Trophoblast cell (in vitro differentiated cells and primary cell): ENCODE results near the gene DIS3L2.
"Not testable (repeated sequence)": the region's sequence is repeated elsewhere in the genome, so short reads cannot be mapped to it uniquely, and the experiment has no call there.

Experiments
- DNase-seq, 2 donors: peaks; one replicate each; pipeline ENCODE4 v3.0.0-alpha.2; 2016
- H2AFZ ChIP-seq: 2 replicates; pipeline ENCODE4 v1.6.1; 2013; ENCODE audit warnings: low read length, moderate library complexity, mild to moderate bottlenecking; ENCODE audit not compliant: insufficient read depth, poor library complexity
- H2AK5ac ChIP-seq: 2 replicates; pipeline ENCODE4 v1.6.1; 2013; ENCODE audit warnings: mild to moderate bottlenecking, low read length
- H2BK120ac ChIP-seq: 2 replicates; pipeline ENCODE4 v1.6.1; 2013; ENCODE audit warnings: low read length, mild to moderate bottlenecking, moderate library complexity; ENCODE audit not compliant: insufficient read depth, poor library complexity
- H2BK12ac ChIP-seq: 2 replicates; pipeline ENCODE4 v1.6.1; 2013; ENCODE audit warnings: mild to moderate bottlenecking, low read length, moderate library complexity
- H2BK5ac ChIP-seq: 2 replicates; pipeline ENCODE4 v1.6.1; 2013; ENCODE audit warnings: low read length, low read depth, moderate library complexity, mild to moderate bottlenecking; ENCODE audit not compliant: poor library complexity
- H3K14ac ChIP-seq: 2 replicates; pipeline ENCODE4 v1.6.1; 2013; ENCODE audit warnings: mild to moderate bottlenecking, low read length
- H3K18ac ChIP-seq: 2 replicates; pipeline ENCODE4 v1.6.1; 2013; ENCODE audit warnings: mild to moderate bottlenecking, low read length
- H3K23ac ChIP-seq: 2 replicates; pipeline ENCODE4 v1.6.1; 2013; ENCODE audit warnings: low read length
- H3K27ac ChIP-seq: 2 replicates; pipeline ENCODE4 v1.5.1; 2013; ENCODE audit warnings: low read depth, mild to moderate bottlenecking, inconsistent platforms, low read length, moderate library complexity
- H3K27me3 ChIP-seq: 2 replicates; pipeline ENCODE4 v1.6.1; 2013; ENCODE audit warnings: inconsistent platforms, mild to moderate bottlenecking, low read length, moderate library complexity; ENCODE audit not compliant: insufficient read depth
- H3K36me3 ChIP-seq, 2 experiments: 1 replicate in 1 of 2; 2 replicates in 1 of 2; pipeline ENCODE4 v1.6.1; 2013; ENCODE audit warnings: low read length in 2 of 2, mild to moderate bottlenecking in 2 of 2, moderate library complexity in 1 of 2; ENCODE audit not compliant: insufficient read depth in 2 of 2, control insufficient read depth in 1 of 2
- H3K4ac ChIP-seq: 2 replicates; pipeline ENCODE4 v1.6.1; 2013; ENCODE audit warnings: low read depth, mild to moderate bottlenecking, low read length, moderate library complexity
- H3K4me1 ChIP-seq, 2 experiments: 1 replicate in 1 of 2; 2 replicates in 1 of 2; pipeline ENCODE4 v1.6.1; 2013; ENCODE audit warnings: low read length in 2 of 2, mild to moderate bottlenecking in 2 of 2, moderate library complexity in 1 of 2; ENCODE audit not compliant: insufficient read depth in 2 of 2, control insufficient read depth in 1 of 2
- H3K4me2 ChIP-seq: 2 replicates; pipeline ENCODE4 v1.6.1; 2013; ENCODE audit warnings: inconsistent platforms, mild to moderate bottlenecking, low read length, moderate library complexity
- H3K4me3 ChIP-seq: 2 replicates; pipeline ENCODE4 v1.5.1; 2013; ENCODE audit warnings: mild to moderate bottlenecking, low read depth, low read length, inconsistent platforms
- H3K79me1 ChIP-seq: one replicate; pipeline ENCODE4 v1.6.1; 2013; ENCODE audit warnings: low read length
- H3K79me2 ChIP-seq: 2 replicates; pipeline ENCODE4 v1.6.1; 2013; ENCODE audit warnings: low read length, mild to moderate bottlenecking; ENCODE audit not compliant: control insufficient read depth, insufficient read depth, poor library complexity
- H3K9ac ChIP-seq: 2 replicates; pipeline ENCODE4 v1.6.1; 2013; ENCODE audit warnings: mild to moderate bottlenecking, low read length
- H3K9me3 ChIP-seq: 2 replicates; pipeline ENCODE4 v1.6.1; 2013; ENCODE audit warnings: low read depth, mild to moderate bottlenecking, control low read depth, inconsistent platforms, low read length; ENCODE audit not compliant: insufficient read depth
- H4K12ac ChIP-seq: 2 replicates; pipeline ENCODE4 v1.6.1; 2013; ENCODE audit warnings: low read depth, mild to moderate bottlenecking, low read length, moderate library complexity
- H4K8ac ChIP-seq: 2 replicates; pipeline ENCODE4 v1.6.1; 2013; ENCODE audit warnings: low read depth, mild to moderate bottlenecking, low read length, moderate library complexity
- H4K91ac ChIP-seq: one replicate; pipeline ENCODE4 v1.6.1; 2013; ENCODE audit warnings: low read depth, mild to moderate bottlenecking, low read length, moderate library complexity
- WGBS: extraction: QIAGEN DNeasy Blood & Tissue Kit; methylation state at CpG from one replicate; pipeline ENCODE4 v1.1.7; 2013; ENCODE audit warnings: missing lambda C conversion rate; ENCODE audit not compliant: insufficient read length, insufficient coverage; ENCODE audit errors: extremely low coverage; 5-methylcytosine and 5-hydroxymethylcytosine counted together

DIS3L2 gene

DNA sequence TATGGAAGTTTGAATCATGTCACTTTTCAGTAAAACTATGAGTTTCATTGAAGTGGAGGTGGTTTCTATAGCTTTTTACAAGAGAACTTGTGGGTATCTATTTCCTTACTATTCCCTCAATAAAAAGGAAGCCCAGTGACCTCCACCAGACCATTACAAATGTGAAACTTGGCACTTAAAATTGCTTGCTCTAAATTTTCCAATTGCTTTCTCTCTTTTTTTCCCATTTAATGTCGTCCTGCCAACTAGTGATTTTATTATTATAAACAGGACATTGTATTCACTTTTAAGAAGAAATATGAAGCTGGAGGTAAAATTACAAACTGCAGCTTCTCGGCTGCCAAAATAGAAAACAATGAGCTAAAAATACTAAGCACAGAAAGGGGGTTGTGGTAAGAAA is 208.9 kb downstream of the DIS3L2 start:
- no peaks in the 10 kb centered on the region for H3K36me3 ChIP-seq
- no peak overlapping the region for H4K8ac ChIP-seq
- H2BK12ac ChIP-seq = no peak overlapping the region
- H4K91ac ChIP-seq = no peak overlapping the region
- H3K27ac ChIP-seq = no peak overlapping the region
- H3K79me2 ChIP-seq = no peaks in the 10 kb centered on the region
- no peak overlapping the region for H2AK5ac ChIP-seq
- no peak overlapping the region for H2BK120ac ChIP-seq
- H3K18ac ChIP-seq = no peak overlapping the region
- H2BK5ac ChIP-seq = no peak overlapping the region
- no peak overlapping the region for H2AFZ ChIP-seq
- no CpG with 5 or more reads among the region's 2 CpGs for WGBS
- no peak for DNase-seq
- no peak overlapping the region for H3K14ac ChIP-seq
- H3K79me1 ChIP-seq = no peaks in the 10 kb centered on the region
- H3K23ac ChIP-seq = no peak overlapping the region
- H3K4me2 ChIP-seq = no peak overlapping the region
- H4K12ac ChIP-seq = no peak overlapping the region
- no peak overlapping the region for H3K4ac ChIP-seq
- H3K9ac ChIP-seq = no peak overlapping the region
- H3K4me3 ChIP-seq = no peak overlapping the region
- H3K4me1 ChIP-seq = no peaks in the 10 kb centered on the region
- no peaks in the 10 kb centered on the region for H3K9me3 ChIP-seq
- H3K27me3 ChIP-seq = no peaks in the 10 kb centered on the region

DNA sequence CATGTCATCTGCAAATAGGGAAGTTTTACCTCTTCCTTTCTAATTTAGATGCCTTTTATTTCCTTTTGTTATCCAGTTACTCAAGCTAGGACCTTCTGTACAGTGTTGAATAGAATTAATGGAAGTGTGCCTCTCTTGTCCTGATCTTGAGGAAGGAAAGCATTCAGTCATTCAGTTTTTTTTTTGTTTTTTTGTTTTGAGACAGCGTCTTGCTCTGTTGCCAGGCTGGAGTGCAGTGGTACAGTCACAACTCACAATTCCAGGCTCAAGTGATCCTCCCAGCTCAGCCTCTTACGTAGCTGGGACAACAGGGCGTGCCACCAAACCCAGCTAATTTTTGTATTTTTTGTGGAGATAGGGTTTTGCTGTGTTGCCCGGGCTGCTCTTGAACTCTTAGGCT is 213.1 kb downstream of the DIS3L2 start:
- Histone ChIP-seq H3K79me2 (no peaks in the 10 kb centered on the region), H3K9me3 (no peaks in the 10 kb centered on the region), H3K36me3 (no peaks in the 10 kb centered on the region), H4K8ac (no peak overlapping the region), H3K4me1 (no peaks in the 10 kb centered on the region), H3K18ac (no peak overlapping the region), H2AFZ (no peak overlapping the region), H3K27ac (no peak overlapping the region), H3K4me2 (no peak overlapping the region), H4K91ac (no peak overlapping the region), H3K14ac (no peak overlapping the region), H2BK12ac (no peak overlapping the region), H2BK120ac (no peak overlapping the region), H3K27me3 (no peaks in the 10 kb centered on the region), H3K79me1 (no peaks in the 10 kb centered on the region), H4K12ac (no peak overlapping the region), H3K9ac (no peak overlapping the region), H2BK5ac (no peak overlapping the region), H3K4me3 (no peak overlapping the region), H3K23ac (no peak overlapping the region), H2AK5ac (no peak overlapping the region), H3K4ac (no peak overlapping the region)
- no peak for DNase-seq
- WGBS = no CpG with 5 or more reads among the region's 4 CpGs

DNA sequence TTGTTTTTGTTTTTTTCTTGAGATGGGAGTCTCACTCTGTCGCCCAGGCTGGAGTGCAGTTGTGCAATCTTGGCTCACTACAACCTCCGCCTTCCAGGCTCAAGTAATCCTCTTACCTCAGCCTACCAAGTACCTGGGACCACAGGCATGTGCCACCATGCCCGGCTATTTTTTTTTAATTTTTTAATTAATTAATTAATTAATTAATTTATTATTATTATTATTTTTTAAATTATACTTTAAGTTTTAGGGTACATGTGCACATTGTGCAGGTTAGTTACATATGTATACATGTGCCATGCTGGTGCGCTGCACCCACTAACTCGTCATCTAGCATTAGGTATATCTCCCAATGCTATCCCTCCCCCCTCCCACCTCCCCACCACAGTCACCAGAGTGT is 215.1 kb downstream of the DIS3L2 start:
- H3K23ac ChIP-seq, H3K4me3 ChIP-seq, H2BK120ac ChIP-seq, H3K4ac ChIP-seq, H3K14ac ChIP-seq, H4K8ac ChIP-seq, H3K36me3 ChIP-seq, H3K27me3 ChIP-seq, H3K9me3 ChIP-seq, H3K9ac ChIP-seq, H3K79me1 ChIP-seq, H4K12ac ChIP-seq, H3K27ac ChIP-seq, H2BK12ac ChIP-seq, H3K4me1 ChIP-seq, H4K91ac ChIP-seq, H3K4me2 ChIP-seq, H3K79me2 ChIP-seq, DNase-seq, H2AK5ac ChIP-seq, H3K18ac ChIP-seq, H2BK5ac ChIP-seq, H2AFZ ChIP-seq: not testable (repeated sequence)
- WGBS = no CpG with 5 or more reads among the region's 5 CpGs

DNA sequence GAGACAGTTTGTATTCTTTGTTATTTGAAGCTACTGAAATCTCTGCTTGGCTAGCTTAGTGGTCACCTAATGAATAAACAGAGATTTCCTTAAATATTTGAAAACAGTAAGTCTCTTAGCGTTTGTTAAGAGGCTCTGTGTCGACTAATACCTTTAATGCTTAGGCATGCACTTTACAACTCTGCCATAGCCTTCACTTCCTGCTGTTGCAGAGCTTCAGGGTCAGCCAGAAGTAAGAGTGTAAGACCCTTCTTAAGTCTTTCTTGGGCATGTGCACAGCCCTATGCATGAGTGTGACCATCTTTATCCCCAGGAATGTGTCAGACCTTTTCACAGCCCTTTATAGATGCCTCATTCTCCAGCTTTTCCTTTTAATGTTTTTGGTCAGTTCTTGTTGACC is 221.8 kb downstream of the DIS3L2 start:
- Histone ChIP-seq H3K4me2 (no peak overlapping the region), H2BK12ac (no peak overlapping the region), H3K4me3 (no peak overlapping the region), H3K27me3 (no peaks in the 10 kb centered on the region), H3K9me3 (no peaks in the 10 kb centered on the region), H2AK5ac (no peak overlapping the region), H4K91ac (no peak overlapping the region), H3K36me3 (peaks cover 0 to 2% of the 10 kb centered on the region in 2 experiments), H3K4me1 (no peaks in the 10 kb centered on the region), H3K79me1 (no peaks in the 10 kb centered on the region), H3K27ac (no peak overlapping the region), H3K4ac (no peak overlapping the region), H3K14ac (no peak overlapping the region), H4K8ac (no peak overlapping the region), H3K79me2 (no peaks in the 10 kb centered on the region), H2BK5ac (no peak overlapping the region), H3K9ac (no peak overlapping the region), H2BK120ac (no peak overlapping the region), H3K18ac (no peak overlapping the region), H2AFZ (no peak overlapping the region), H4K12ac (no peak overlapping the region), H3K23ac (no peak overlapping the region)
- WGBS = no CpG with 5 or more reads among the region's 2 CpGs
- DNase-seq = no peak
